Measurements from ENCODE around the gene PUS7L.
A peak's percentile ranks its signal among the peaks of the same experiment; 100 is the strongest.
"Not testable (repeated sequence)": the region's sequence is repeated elsewhere in the genome, so short reads cannot be mapped to it uniquely, and the experiment has no call there.

PUS7L gene

GRCh38 chr12:43749016-43749415, 9.6 kb downstream of the PUS7L start:
- DNase-seq = no peak

- DNase-seq = no peak
Measured at GRCh38 chr12:43744826-43745225, 13.8 kb downstream of the PUS7L start.

GRCh38 chr12:43742106-43742505, 16.5 kb downstream of the PUS7L start:
- no peak for DNase-seq

GRCh38 chr12:43740511-43741100, 18.0 kb downstream of the PUS7L start:
- no peak for DNase-seq

- no peak for DNase-seq
Measured at GRCh38 chr12:43737646-43738045, 20.9 kb downstream of the PUS7L start.

- no peak for DNase-seq
Measured at GRCh38 chr12:43736927-43737440, 21.6 kb downstream of the PUS7L start.

GRCh38 chr12:43733687-43734086, 24.9 kb downstream of the PUS7L start:
- DNase-seq = no peak

GRCh38 chr12:43730283-43730682, 28.3 kb downstream of the PUS7L start:
- DNase-seq = no peak

- DNase-seq = no peak
Measured at GRCh38 chr12:43728698-43729097, 29.9 kb downstream of the PUS7L start.

- DNase-seq = peak in 1 of 2 experiments; percentile 1
Measured at GRCh38 chr12:43728117-43728516, 30.5 kb downstream of the PUS7L start.

GRCh38 chr12:43723134-43723533, 35.5 kb downstream of the PUS7L start:
- no peak for DNase-seq

- no peak for DNase-seq
Measured at GRCh38 chr12:43722621-43723020, 36.0 kb downstream of the PUS7L start.

- DNase-seq = no peak
Measured at GRCh38 chr12:43711348-43711747, 47.2 kb downstream of the PUS7L start.

GRCh38 chr12:43703772-43704171, 54.8 kb downstream of the PUS7L start:
- DNase-seq = not testable (repeated sequence)

- peak in 1 of 2 experiments; percentile 21 for DNase-seq
Measured at GRCh38 chr12:43701194-43701593, 57.4 kb downstream of the PUS7L start.

- peak in 1 of 2 experiments; percentile 46 for DNase-seq
Measured at GRCh38 chr12:43696154-43696553, 62.4 kb downstream of the PUS7L start.

- no peak for DNase-seq
Measured at GRCh38 chr12:43694879-43695278, 63.7 kb downstream of the PUS7L start.

GRCh38 chr12:43692064-43692463, 66.5 kb downstream of the PUS7L start:
- no peak for DNase-seq

- DNase-seq = not testable (repeated sequence)
Measured at GRCh38 chr12:43685491-43685890, 73.1 kb downstream of the PUS7L start.

- DNase-seq = peak in 1 of 2 experiments; percentile 15
Measured at GRCh38 chr12:43676183-43676813, 82.3 kb downstream of the PUS7L start.

GRCh38 chr12:43675048-43675904, 83.3 kb downstream of the PUS7L start:
- no peak for DNase-seq

GRCh38 chr12:43669373-43669772, 89.2 kb downstream of the PUS7L start:
- no peak for DNase-seq

All from NCI-H524 (cell line).